Adrenal gland (tissue), 12 donors: ENCODE measurements around the gene SPTBN2. TPM values are rescaled to one million over a fixed set of nuclear protein-coding genes. Genes with fewer than 3 reads are reported as not detected.

Source experiments
- DNase-seq, 7 donors: peaks; one replicate each; pipeline ENCODE4 v3.0.0-alpha.2; 2019 to 2020
- H3K27ac ChIP-seq, 5 donors: fragments of 200-600 bp; sonication (generic) in 4 of 5; 1 replicate in 3 of 5; 2 replicates in 2 of 5; pipeline versions ENCODE4 v1.5.1 to v1.8.0; 2016 to 2020; ENCODE audit warnings: mild to moderate bottlenecking in 1 of 5
- H3K27me3 ChIP-seq: fragments of 200-600 bp; 2 replicates; pipeline ENCODE4 v1.8.0; 2021
- H3K36me3 ChIP-seq, 2 donors: fragments of 200-600 bp; replicated peaks in 1 of 2; 1 replicate in 1 of 2; 2 replicates in 1 of 2; pipeline versions ENCODE4 v1.5.1 to v1.8.0; 2018 to 2022
- H3K4me1 ChIP-seq, 2 donors: fragments of 200-600 bp; replicated peaks in 1 of 2; 1 replicate in 1 of 2; 2 replicates in 1 of 2; pipeline versions ENCODE4 v1.5.1 to v1.8.0; 2018 to 2021
- H3K4me3 ChIP-seq, 4 donors: fragments of 200-600 bp; sonication (generic) in 3 of 4; one replicate each; pipeline ENCODE4 v1.5.1; 2016 to 2018
- H3K9me3 ChIP-seq, 3 donors: fragments of 200-600 bp; sonication (generic) in 1 of 3; replicated peaks in 1 of 3; 1 replicate in 2 of 3; 2 replicates in 1 of 3; pipeline versions ENCODE4 v1.5.1 to v1.8.0; 2016 to 2021
- CTCF ChIP-seq, 6 experiments: fragments of 450-650 bp in 4 of 6; fragments of 200-600 bp in 2 of 6; sonication (generic) in 1 of 6; IDR thresholded peaks; 1 replicate in 5 of 6; 2 replicates in 1 of 6; pipeline versions ENCODE4 v1.5.1 to v1.8.0; 2016 to 2021; ENCODE audit warnings: antibody characterized with exemption in 6 of 6, mild to moderate bottlenecking in 2 of 6, moderate library complexity in 1 of 6
- POLR2A ChIP-seq, 2 donors: fragments of 450-650 bp; IDR thresholded peaks; one replicate each; pipeline ENCODE4 v1.6.1; 2017; ENCODE audit warnings: antibody characterized with exemption in 2 of 2, mild to moderate bottlenecking in 2 of 2, moderate library complexity in 1 of 2
- WGBS, 4 donors: extraction: QIAGEN DNeasy Blood & Tissue Kit in 2 of 4; methylation state at CpG; one replicate each; pipeline versions ENCODE4 v1.1.5 to v1.1.7; 2013 to 2017; 5-methylcytosine and 5-hydroxymethylcytosine counted together
- intact Hi-C, 2 donors: fragments of 100-400 bp; cut with DNase I; formaldehyde crosslinking; loops; one replicate each; pipeline versions ENCODE4 v1.14.1 to v1.15.0; 2022 to 2023
- polyA plus RNA-seq, 3 donors: library from polyadenylated mRNA; stranded (reverse); fragments of 200-250 nt in 2 of 3; fragments of 350-450 nt in 1 of 3; fragmentation: Illumina TruSeq in 1 of 3; extraction: RNeasy Lipid Tissue Mini Kit (QIAGEN cat#74804) in 1 of 3; gene quantifications; one replicate each; pipeline ENCODE4 v1.2.3, GENCODE V29; 2013 to 2014
- total RNA-seq, 9 donors: library from RNA; depleted of rRNA in 4 of 9; stranded (reverse); fragments of >200 nt in 4 of 9; fragments of 120-200 nt in 1 of 9; fragmentation: NEBNext Ultra II Directional in 1 of 9; extraction: Animal tissue kit (Norgen Biotek cat#: 25700) in 1 of 9; gene quantifications; one replicate each; pipeline versions ENCODE4 v1.1.0 to v1.2.4, GENCODE V29; 2013 to 2023
- donor health status: healthy with polysubstance abuse.
- donor health status: Bipolar disorder and iron deficiency.
- donor health status: DM: yes; HTN: yes; CAD: no.
- donor health status: DM: no; HTN: no; CAD: no.
- donor health status: DM: no; HTN: no; CAD: no.
- donor health status: DM: yes; HTN: yes; CAD: no.

Gene SPTBN2
- total and polyA plus RNA-seq, 12 donors: 7.2 to 81.8 (median 63.2) TPM

- H3K27me3 ChIP-seq: no peaks in the 10 kb centered on the region
- WGBS, 4 donors: 61 to 68% (median 67%) methylated on average over 11 to 16 of the region's 16 CpGs
- H3K9me3 ChIP-seq: no peaks in the 10 kb centered on the region
- peak; percentile 69 to 90 (median 81) for DNase-seq
- H3K27ac ChIP-seq: peak overlapping the region in 4 of 5 donors; percentile 20 to 76 (median 52)
- peak overlapping the region in 1 of 4 donors; percentile 73 for H3K4me3 ChIP-seq
- no peaks in the 10 kb centered on the region for H3K36me3 ChIP-seq
- no peak for TF ChIP-seq CTCF (IDR thresholded peaks at IDR 0.05)
- TF ChIP-seq POLR2A (IDR thresholded peaks at IDR 0.05): no peak
- intact Hi-C loops: no loop called here
- peaks cover 0 to 16% of the 10 kb centered on the region in 2 donors for H3K4me1 ChIP-seq
Observed at GRCh38 chr11:66743271-66743968, 14.4 kb upstream of the SPTBN2 start.

- H3K27ac ChIP-seq: no peak overlapping the region
- 77 to 94% (median 82%) methylated on average over 2 of the region's 2 CpGs for WGBS, 4 donors
Observed at GRCh38 chr11:66741153-66741552, 12.1 kb upstream of the SPTBN2 start.

GRCh38 chr11:66739983-66740382 is 11.0 kb upstream of the SPTBN2 start:
- Histone ChIP-seq H3K4me1 (peaks cover 0 to 10% of the 10 kb centered on the region in 2 donors), H3K36me3 (no peaks in the 10 kb centered on the region), H3K9me3 (no peaks in the 10 kb centered on the region), H3K27me3 (no peaks in the 10 kb centered on the region), H3K27ac (no peak overlapping the region), H3K4me3 (no peak overlapping the region)
- 44 to 57% (median 49%) methylated on average over 2 of the region's 2 CpGs for WGBS, 4 donors
- DNase-seq: no peak
- TF ChIP-seq CTCF (IDR thresholded peaks at IDR 0.05) (no peak), POLR2A (IDR thresholded peaks at IDR 0.05) (no peak)
- intact Hi-C loops: no loop called here

More at GRCh38 chr11:66741153-66741552, 12.1 kb upstream of the SPTBN2 start:
- no peaks in the 10 kb centered on the region for H3K27me3 ChIP-seq
- no peaks in the 10 kb centered on the region for H3K9me3 ChIP-seq
- TF ChIP-seq CTCF (IDR thresholded peaks at IDR 0.05): no peak
- no peak for TF ChIP-seq POLR2A (IDR thresholded peaks at IDR 0.05)
- no peak overlapping the region for H3K4me3 ChIP-seq
- intact Hi-C loops: no loop called here
- H3K36me3 ChIP-seq: no peaks in the 10 kb centered on the region
- peaks cover 0 to 16% of the 10 kb centered on the region in 2 donors for H3K4me1 ChIP-seq
- no peak for DNase-seq

- Histone ChIP-seq H3K36me3 (no peaks in the 10 kb centered on the region), H3K4me1 (no peaks in the 10 kb centered on the region), H3K27ac (no peak overlapping the region), H3K27me3 (no peaks in the 10 kb centered on the region), H3K9me3 (no peaks in the 10 kb centered on the region), H3K4me3 (no peak overlapping the region)
- DNase-seq: no peak
- 94 to 97% (median 96%) methylated on average over 3 of the region's 3 CpGs for WGBS, 4 donors
- TF ChIP-seq CTCF (IDR thresholded peaks at IDR 0.05) (no peak), POLR2A (IDR thresholded peaks at IDR 0.05) (no peak)
- intact Hi-C loops: no loop called here
Observed at GRCh38 chr11:66734215-66734614, 5.2 kb upstream of the SPTBN2 start.
